G401.6 (cell line): ENCODE data around the gene MBNL3.
"Not testable (repeated sequence)": the region's sequence is repeated elsewhere in the genome, so short reads cannot be mapped to it uniquely, and the experiment has no call there.

Experiments used
- FAIRE-seq: peaks from 2 replicates; lab custom pipeline; 2012; peaks lifted over from hg19 to GRCh38; lab: Jason Lieb, UNC

The MBNL3 gene

GRCh38 chrX:132369617-132370326, 119.1 kb downstream of the MBNL3 start:
- FAIRE-seq, result no peak

- no peak for FAIRE-seq
These were observed 120.9 kb downstream of the MBNL3 start for GRCh38 chrX:132367984-132368383.

GRCh38 chrX:132367314-132367713, 121.5 kb downstream of the MBNL3 start:
- FAIRE-seq, result no peak

GRCh38 chrX:132365490-132365889, 123.3 kb downstream of the MBNL3 start:
- FAIRE-seq, result no peak

GRCh38 chrX:132364313-132364712, 124.5 kb downstream of the MBNL3 start:
- no peak for FAIRE-seq

- no peak for FAIRE-seq
These were observed 135.4 kb downstream of the MBNL3 start for GRCh38 chrX:132353430-132353829.

GRCh38 chrX:132336172-132336571, 152.7 kb downstream of the MBNL3 start:
- FAIRE-seq, result no peak

GRCh38 chrX:132333351-132333750, 155.5 kb downstream of the MBNL3 start:
- FAIRE-seq, result no peak

GRCh38 chrX:132331532-132331931, 157.3 kb downstream of the MBNL3 start:
- no peak for FAIRE-seq

- FAIRE-seq, result no peak
These were observed 157.8 kb downstream of the MBNL3 start for GRCh38 chrX:132331000-132331399.

- FAIRE-seq, result no peak
These were observed 158.6 kb downstream of the MBNL3 start for GRCh38 chrX:132330156-132330729.

- FAIRE-seq, result not testable (repeated sequence)
These were observed 161.9 kb downstream of the MBNL3 start for GRCh38 chrX:132326960-132327359.
